ENCODE results near the gene CHMP1B. TPM values are rescaled to one million over a fixed set of nuclear protein-coding genes. Genes with fewer than 3 reads are reported as not detected.

Gene CHMP1B
- total and polyA plus RNA-seq, 2 experiments from 2014 or later, result 47.1 to 47.8 TPM

DNA sequence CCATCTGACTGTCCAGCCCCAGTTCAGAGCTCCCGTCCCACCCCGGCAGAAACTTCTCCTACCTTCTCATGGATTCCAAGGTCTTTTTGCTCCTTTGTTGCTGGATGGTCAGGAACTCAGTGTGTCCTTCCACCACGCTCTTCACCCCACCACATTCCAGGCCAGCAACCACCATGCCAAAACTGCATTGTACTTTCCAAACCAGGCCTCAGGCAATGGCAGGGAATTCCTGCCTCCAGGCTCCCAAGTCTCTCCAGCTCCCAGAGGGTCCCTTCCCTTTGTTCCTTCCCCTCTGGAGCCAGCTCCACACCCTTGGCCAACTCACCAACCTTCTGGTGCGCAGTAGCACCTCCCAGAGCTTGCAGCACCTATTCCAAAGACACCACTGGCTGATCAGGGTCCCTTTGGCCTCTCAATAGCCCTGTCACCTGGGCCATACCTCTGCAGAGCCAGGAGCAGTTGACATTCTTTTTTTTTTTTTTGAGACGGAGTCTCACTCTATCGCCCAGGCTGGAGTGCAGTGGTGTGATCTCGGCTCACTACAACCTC is 8.1 kb downstream of the CHMP1B start:
- Histone ChIP-seq H2AFZ (no peak overlapping the region), H3K27ac (peak overlapping the region; percentile 40), H3F3A (ENCODE audit: insufficient read depth) (peaks cover 48% of the 10 kb centered on the region), H3K36me3 (ENCODE audit: low read depth) (no peaks in the 10 kb centered on the region), H3K4me2 (ENCODE audit: unreplicated experiment) (no peak overlapping the region), H3K79me2 (ENCODE audit: insufficient read depth) (peaks cover 12% of the 10 kb centered on the region), H3K9me2 (ENCODE audit: insufficient read depth) (no peaks in the 10 kb centered on the region), H3K9me3 (ENCODE audit: low read depth) (no peaks in the 10 kb centered on the region), H3K4me3 (no peak overlapping the region), H3K9ac (no peak overlapping the region), H4K20me1 (ENCODE audit: insufficient read depth) (no peaks in the 10 kb centered on the region), H3K27me3 (replicated peaks; ENCODE audit: insufficient read depth) (no peaks in the 10 kb centered on the region), H3K4me1 (ENCODE audit: insufficient read depth) (peaks cover 26% of the 10 kb centered on the region)
- no peak for DNase-seq
- WGBS, 2 experiments (ENCODE audit: low coverage in 1 of 2, low lambda C conversion rate in 2 of 2, missing lambda C conversion rate in 2 of 2), result 84 to 87% methylated on average over 7 of the region's 7 CpGs
- TF ChIP-seq EZH2phosphoT487 (IDR thresholded peaks at IDR 0.05; ENCODE audit: insufficient read depth, low read depth) (no peak), EZH2 (IDR thresholded peaks at IDR 0.05; ENCODE audit: insufficient read depth, poor library complexity, severe bottlenecking) (no peak)
- in situ Hi-C loops (cut with MboI), result no loop called here

DNA sequence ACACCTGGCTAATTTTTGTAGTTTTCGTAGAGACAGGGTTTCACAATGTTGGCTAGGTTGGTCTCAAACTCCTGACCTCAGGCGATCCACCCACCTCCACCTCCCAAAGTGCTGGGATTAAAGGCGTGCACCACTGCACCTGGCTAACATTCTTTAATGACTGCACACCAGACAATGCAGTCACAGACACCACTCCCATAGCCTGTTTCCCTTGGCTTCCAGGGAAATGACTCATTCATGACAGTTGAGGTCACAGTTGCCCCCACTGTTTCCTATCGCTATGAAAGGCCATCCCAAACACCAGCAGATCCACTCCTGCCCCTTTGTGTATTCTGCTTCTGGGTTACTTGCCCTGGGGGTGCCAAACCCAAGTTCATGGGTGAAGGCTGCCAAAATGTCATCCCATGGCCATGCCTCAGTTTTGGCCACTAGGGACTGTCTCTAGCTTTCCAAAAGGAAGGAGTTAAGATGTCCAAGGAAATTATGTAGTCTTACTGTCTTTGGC is 8.7 kb downstream of the CHMP1B start:
- TF ChIP-seq EZH2phosphoT487 (IDR thresholded peaks at IDR 0.05; ENCODE audit: insufficient read depth, low read depth) (no peak), EZH2 (IDR thresholded peaks at IDR 0.05; ENCODE audit: insufficient read depth, poor library complexity, severe bottlenecking) (no peak)
- Histone ChIP-seq H3K79me2 (ENCODE audit: insufficient read depth) (peaks cover 6% of the 10 kb centered on the region), H3K4me3 (no peak overlapping the region), H3K9ac (no peak overlapping the region), H2AFZ (0 out of 2 replicates have a peak overlapping the region, but pooled peaks have one; percentile 3), H3F3A (ENCODE audit: insufficient read depth) (peaks cover 42% of the 10 kb centered on the region), H3K36me3 (ENCODE audit: low read depth) (no peaks in the 10 kb centered on the region), H3K4me2 (ENCODE audit: unreplicated experiment) (no peak overlapping the region), H3K27me3 (replicated peaks; ENCODE audit: insufficient read depth) (no peaks in the 10 kb centered on the region), H3K27ac (peak overlapping the region; percentile 40), H3K4me1 (ENCODE audit: insufficient read depth) (peaks cover 26% of the 10 kb centered on the region), H3K9me2 (ENCODE audit: insufficient read depth) (no peaks in the 10 kb centered on the region), H3K9me3 (ENCODE audit: low read depth) (no peaks in the 10 kb centered on the region), H4K20me1 (ENCODE audit: insufficient read depth) (no peaks in the 10 kb centered on the region)
- WGBS, 2 experiments (ENCODE audit: low coverage in 1 of 2, low lambda C conversion rate in 2 of 2, missing lambda C conversion rate in 2 of 2), result 39 to 50% methylated on average over 4 of the region's 4 CpGs
- peak; percentile 83 for DNase-seq
- in situ Hi-C loops (cut with MboI), result no loop called here

DNA sequence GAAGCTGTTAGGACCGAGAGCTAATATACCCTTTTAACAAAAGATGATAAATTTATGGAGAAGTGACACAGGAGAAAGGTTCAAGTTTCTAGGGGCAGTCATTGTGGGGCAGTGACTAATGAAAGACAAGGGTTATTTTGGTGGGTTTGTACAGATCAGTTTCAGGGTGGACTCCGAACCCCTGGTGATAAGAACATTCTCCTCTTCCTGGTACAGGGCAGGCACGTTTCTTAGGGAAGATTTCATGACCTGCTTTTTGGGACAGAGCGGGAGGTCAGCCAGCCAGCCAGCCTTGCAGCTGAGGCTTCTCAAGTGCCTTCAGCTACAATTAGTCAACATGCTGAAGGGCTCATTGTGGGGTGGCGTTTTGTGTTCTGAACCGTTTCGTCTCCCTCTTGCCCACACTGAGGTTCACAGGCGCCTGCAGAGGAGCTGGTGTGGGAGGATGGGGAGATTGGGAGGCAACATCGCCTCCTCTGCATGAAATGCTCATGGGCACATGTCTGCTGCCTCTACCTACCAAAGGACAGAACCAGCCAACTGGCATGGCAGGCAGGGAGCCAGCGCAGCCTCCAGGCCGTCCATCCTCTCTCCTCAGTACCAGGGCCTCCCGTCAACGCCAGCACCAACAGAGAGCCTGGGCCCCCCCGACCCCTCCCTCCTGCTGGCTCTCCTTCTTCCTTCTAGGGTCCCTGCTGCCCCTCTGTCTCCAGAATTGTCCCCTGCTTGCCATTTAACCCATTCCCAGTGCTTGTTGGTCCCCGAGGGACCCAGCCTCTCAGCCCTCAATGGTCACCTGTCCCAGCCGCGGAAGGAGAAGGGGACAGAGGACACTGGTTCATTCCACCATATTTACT is 9.6 kb downstream of the CHMP1B start:
- TF ChIP-seq EZH2 (IDR thresholded peaks at IDR 0.05; ENCODE audit: insufficient read depth, poor library complexity, severe bottlenecking) (no peak), EZH2phosphoT487 (IDR thresholded peaks at IDR 0.05; ENCODE audit: insufficient read depth, low read depth) (no peak)
- Histone ChIP-seq H3K79me2 (ENCODE audit: insufficient read depth) (no peaks in the 10 kb centered on the region), H2AFZ (0 out of 2 replicates have a peak overlapping the region, but pooled peaks have one; percentile 3), H3K27ac (peak overlapping the region; percentile 40), H3K4me1 (ENCODE audit: insufficient read depth) (peaks cover 26% of the 10 kb centered on the region), H3K4me2 (ENCODE audit: unreplicated experiment) (no peak overlapping the region), H3K9me2 (ENCODE audit: insufficient read depth) (no peaks in the 10 kb centered on the region), H4K20me1 (ENCODE audit: insufficient read depth) (no peaks in the 10 kb centered on the region), H3K36me3 (ENCODE audit: low read depth) (no peaks in the 10 kb centered on the region), H3F3A (ENCODE audit: insufficient read depth) (peaks cover 33% of the 10 kb centered on the region), H3K9ac (no peak overlapping the region), H3K4me3 (no peak overlapping the region), H3K9me3 (ENCODE audit: low read depth) (no peaks in the 10 kb centered on the region), H3K27me3 (replicated peaks; ENCODE audit: insufficient read depth) (no peaks in the 10 kb centered on the region)
- WGBS, 2 experiments (ENCODE audit: low coverage in 1 of 2, low lambda C conversion rate in 2 of 2, missing lambda C conversion rate in 2 of 2), result 83 to 86% methylated on average over 13 to 16 of the region's 17 CpGs
- in situ Hi-C loops (cut with MboI), result no loop called here
- no peak for DNase-seq

DNA sequence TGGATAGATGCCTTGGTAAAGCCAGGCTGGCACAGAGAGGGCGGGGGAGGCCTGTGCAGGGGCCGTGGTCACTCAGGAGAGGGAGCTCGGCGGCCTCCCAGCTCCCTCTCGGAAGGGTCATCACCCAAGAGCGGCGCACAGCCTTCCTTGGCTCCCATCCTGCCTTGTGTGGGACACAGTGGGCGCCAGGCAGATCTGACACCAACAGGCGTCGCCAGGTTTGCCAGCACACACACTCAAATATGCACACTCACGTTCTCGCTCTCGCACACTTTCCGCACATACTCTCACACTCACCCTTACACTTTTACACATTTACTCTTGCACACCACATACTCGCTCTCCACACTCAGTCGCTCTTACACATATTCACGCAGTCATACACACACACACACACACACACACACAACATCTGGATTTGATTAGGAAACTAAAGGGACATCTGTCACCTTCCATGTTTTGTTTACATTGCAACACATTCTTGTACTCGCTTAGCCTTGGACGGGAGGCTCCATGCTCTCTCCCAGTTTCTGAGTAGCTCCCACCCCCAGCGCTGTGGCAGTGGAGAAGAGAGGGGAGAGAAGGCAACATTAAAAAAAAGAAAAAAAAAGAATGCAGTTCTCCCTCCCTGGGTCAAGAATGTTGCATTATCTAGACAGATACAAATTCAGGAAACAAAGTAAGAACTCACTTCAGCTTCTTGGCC is 10.5 kb downstream of the CHMP1B start:
- no peak overlapping the region for H3K9ac ChIP-seq
- DNase-seq, result no peak
- no peaks in the 10 kb centered on the region for H3K9me2 ChIP-seq (ENCODE audit: insufficient read depth)
- no peaks in the 10 kb centered on the region for H3K27me3 ChIP-seq (replicated peaks; ENCODE audit: insufficient read depth)
- H3K4me1 ChIP-seq (ENCODE audit: insufficient read depth), result peaks cover 16% of the 10 kb centered on the region
- no peak for TF ChIP-seq EZH2 (IDR thresholded peaks at IDR 0.05; ENCODE audit: insufficient read depth, poor library complexity, severe bottlenecking)
- no peak for TF ChIP-seq EZH2phosphoT487 (IDR thresholded peaks at IDR 0.05; ENCODE audit: insufficient read depth, low read depth)
- H2AFZ ChIP-seq, result no peak overlapping the region
- no peak overlapping the region for H3K4me2 ChIP-seq (ENCODE audit: unreplicated experiment)
- H3K27ac ChIP-seq, result no peak overlapping the region
- H3K36me3 ChIP-seq (ENCODE audit: low read depth), result no peaks in the 10 kb centered on the region
- H3F3A ChIP-seq (ENCODE audit: insufficient read depth), result peaks cover 24% of the 10 kb centered on the region
- no peaks in the 10 kb centered on the region for H4K20me1 ChIP-seq (ENCODE audit: insufficient read depth)
- in situ Hi-C loops (cut with MboI), result no loop called here
- no peak overlapping the region for H3K4me3 ChIP-seq
- no peaks in the 10 kb centered on the region for H3K79me2 ChIP-seq (ENCODE audit: insufficient read depth)
- no peaks in the 10 kb centered on the region for H3K9me3 ChIP-seq (ENCODE audit: low read depth)
- 80 to 82% methylated on average over 15 to 20 of the region's 20 CpGs for WGBS, 2 experiments (ENCODE audit: low coverage in 1 of 2, low lambda C conversion rate in 2 of 2, missing lambda C conversion rate in 2 of 2)

All from GM23248 (cell line).